Endothelial cell of umbilical vein (primary cell): Measurements from ENCODE around the gene DNAL1. TPM values are rescaled to one million over a fixed set of nuclear protein-coding genes. Genes with fewer than 3 reads are reported as not detected.

Experiments used
- BruUV-seq: library from RNA; stranded (reverse); fragments of 400-500 nt; replicated peaks from 2 replicates; lab custom pipeline; 2021; lab: Mats Ljungman, UMichigan
- CTCF ChIA-PET: fragments of 300-600, 350-600 bp; sonication (Branson Sonifier 250); formaldehyde crosslinking; loops from one replicate; lab custom pipeline; 2021; ENCODE audit warnings: antibody characterized with exemption, inconsistent platforms; lab: Charles Lee
- POLR2A ChIA-PET: fragments of 300-600, 350-600 bp; sonication (Branson Sonifier 250); formaldehyde crosslinking; loops from one replicate; lab custom pipeline; 2021; ENCODE audit warnings: antibody characterized with exemption, inconsistent platforms; lab: Charles Lee
- DNase-seq: peaks from one replicate; pipeline ENCODE4 v3.0.0-alpha.2; 2011; ENCODE audit warnings: low read depth, low spot score
- FAIRE-seq: peaks from 2 replicates; lab custom pipeline; 2011; peaks lifted over from hg19 to GRCh38; lab: Jason Lieb, UNC
- H2AFZ ChIP-seq: 2 replicates; pipeline ENCODE4 v1.6.0; 2012; ENCODE audit warnings: low read depth, low read length, control low read depth, inconsistent platforms
- H3K27ac ChIP-seq: 2 replicates; pipeline ENCODE4 v1.5.1; 2011; ENCODE audit warnings: low read depth, mild to moderate bottlenecking, control low read depth, low read length, moderate library complexity; ENCODE audit not compliant: insufficient read depth
- H3K27me3 ChIP-seq, 2 experiments: 2 replicates each; pipeline versions ENCODE4 v1.6.0 to v1.6.1; 2011; ENCODE audit warnings: low read length in 2 of 2, mixed read lengths in 1 of 2; ENCODE audit not compliant: control insufficient read depth in 2 of 2, insufficient read depth in 2 of 2
- H3K36me3 ChIP-seq, 2 experiments: 2 replicates in 1 of 2; 3 replicates in 1 of 2; pipeline ENCODE4 v1.5.1; 2011; ENCODE audit warnings: low read length in 2 of 2, mild to moderate bottlenecking in 1 of 2, moderate library complexity in 1 of 2; ENCODE audit not compliant: control insufficient read depth in 2 of 2, insufficient read depth in 2 of 2; ENCODE audit errors: extremely low read depth in 1 of 2
- H3K4me1 ChIP-seq: 3 replicates; pipeline ENCODE4 v1.5.1; 2011; ENCODE audit warnings: mild to moderate bottlenecking, low read length; ENCODE audit not compliant: control insufficient read depth, insufficient read depth; ENCODE audit errors: extremely low read depth
- H3K4me2 ChIP-seq: 2 replicates; pipeline ENCODE4 v1.6.1; 2011; ENCODE audit warnings: low read length, control low read depth, mixed read lengths; ENCODE audit not compliant: insufficient read depth
- H3K4me3 ChIP-seq, 3 experiments: fragments of 200-600 bp in 1 of 3; sonication (generic), shearing (Covaris generic) in 1 of 3; replicated peaks in 1 of 3; 2 replicates each; pipeline ENCODE4 v1.5.1; 2011 to 2016; ENCODE audit warnings: control low read depth in 3 of 3, low read length in 3 of 3, mild to moderate bottlenecking in 2 of 3, inconsistent platforms in 1 of 3, low read depth in 1 of 3, moderate library complexity in 1 of 3; ENCODE audit not compliant: insufficient read depth in 1 of 3
- H3K79me2 ChIP-seq: 2 replicates; pipeline ENCODE4 v1.6.0; 2012; ENCODE audit warnings: low read length, inconsistent platforms; ENCODE audit not compliant: control insufficient read depth, insufficient read depth
- H3K9ac ChIP-seq: replicated peaks from 2 replicates; pipeline ENCODE3; 2011; ENCODE audit warnings: low read length, control low read depth; ENCODE audit not compliant: insufficient read depth; ENCODE audit errors: extremely low read depth
- H3K9me1 ChIP-seq: replicated peaks from 3 replicates; pipeline ENCODE4 v1.6.0; 2011; ENCODE audit warnings: mild to moderate bottlenecking, low read length; ENCODE audit not compliant: control insufficient read depth, insufficient read depth; ENCODE audit errors: extremely low read depth
- H3K9me3 ChIP-seq: replicated peaks from 2 replicates; pipeline ENCODE4 v1.5.1; 2012; ENCODE audit warnings: low read length, inconsistent platforms; ENCODE audit not compliant: control insufficient read depth, insufficient read depth
- H4K20me1 ChIP-seq: replicated peaks from 2 replicates; pipeline ENCODE3; 2011; ENCODE audit warnings: mild to moderate bottlenecking, low read length; ENCODE audit not compliant: control insufficient read depth, insufficient read depth; ENCODE audit errors: extremely low read depth
- EZH2 ChIP-seq: IDR thresholded peaks from 2 replicates; pipeline ENCODE4 v1.6.1; 2012; ENCODE audit warnings: borderline replicate concordance, low read depth, mild to moderate bottlenecking, moderate library complexity, low read length, inconsistent platforms; ENCODE audit not compliant: severe bottlenecking
- FOS ChIP-seq: IDR thresholded peaks from 2 replicates; pipeline ENCODE4 v1.6.1; 2011; ENCODE audit warnings: mild to moderate bottlenecking, low read length, moderate library complexity, borderline replicate concordance; ENCODE audit not compliant: insufficient read depth
- GATA2 ChIP-seq: IDR thresholded peaks from 2 replicates; pipeline ENCODE4 v1.7.0; 2011; ENCODE audit warnings: low read depth, mild to moderate bottlenecking, moderate library complexity, mixed read lengths, low read length; ENCODE audit not compliant: insufficient read length, insufficient read depth
- JUN ChIP-seq: IDR thresholded peaks from 2 replicates; pipeline ENCODE4 v1.6.1; 2011; ENCODE audit warnings: borderline replicate concordance, low read depth; ENCODE audit not compliant: insufficient read length, insufficient read depth
- MYC ChIP-seq: IDR thresholded peaks from one replicate; pipeline ENCODE4 v1.6.1; 2011; ENCODE audit warnings: mild to moderate bottlenecking, low read depth, low read length
- POLR2A ChIP-seq: IDR thresholded peaks from 2 replicates; pipeline ENCODE4 v1.6.1; 2012; ENCODE audit warnings: low read depth, mild to moderate bottlenecking, control low read depth, low read length
- POLR2AphosphoS5 ChIP-seq: IDR thresholded peaks from 2 replicates; pipeline ENCODE4 v1.6.1; 2012; ENCODE audit warnings: low read depth, mild to moderate bottlenecking, control low read depth, low read length, moderate library complexity; ENCODE audit not compliant: insufficient read depth
- dilution Hi-C: fragments of 300-500 bp; cut with MboI; formaldehyde crosslinking; loops from one replicate; pipeline ENCODE4 v1.15.0; 2019; ENCODE audit warnings: low sequenced_read_pairs; ENCODE audit not compliant: extremely low pct_ligation_motif_present
- intact Hi-C: fragments of 100-400 bp; cut with micrococcal nuclease; formaldehyde crosslinking; loops from one replicate; pipeline ENCODE4 v1.10.0; 2022
- polyA plus RNA-seq, 4 experiments: library from polyadenylated mRNA; depleted of rRNA in 3 of 4; stranded (reverse) in 3 of 4; unstranded in 1 of 4; fragments of >200 nt; gene quantifications; 2 replicates each; pipeline versions ENCODE4 v1.2.1 to v1.2.3, GENCODE V29; 2011 to 2012; ENCODE audit warnings: missing spikeins in 1 of 4
- total RNA-seq: library from RNA; stranded (reverse); gene quantifications from 2 replicates; pipeline ENCODE4 v1.2.3, GENCODE V29; 2021
- TF ChIP-seq, protein P1 (sequence below): IDR thresholded peaks from 2 replicates; pipeline ENCODE4 v1.6.1; 2011; ENCODE audit not compliant: insufficient read depth, insufficient read length
- TF ChIP-seq, protein P2 (sequence below), 2 donors: IDR thresholded peaks; 1 replicate in 1 of 2; 2 replicates in 1 of 2; pipeline ENCODE4 v1.5.1; 2011; ENCODE audit warnings: low read length in 2 of 2, mild to moderate bottlenecking in 2 of 2, moderate library complexity in 2 of 2, control low read depth in 1 of 2, inconsistent platforms in 1 of 2, low read depth in 1 of 2; ENCODE audit not compliant: insufficient read depth in 1 of 2; ENCODE audit errors: extremely low read depth in 1 of 2

Gene DNAL1
- total and polyA plus RNA-seq, 2 donors (not counting 3 experiments of a cell fraction or from before 2014, with no cell fraction given): 2.4 to 15.3 TPM

DNA sequence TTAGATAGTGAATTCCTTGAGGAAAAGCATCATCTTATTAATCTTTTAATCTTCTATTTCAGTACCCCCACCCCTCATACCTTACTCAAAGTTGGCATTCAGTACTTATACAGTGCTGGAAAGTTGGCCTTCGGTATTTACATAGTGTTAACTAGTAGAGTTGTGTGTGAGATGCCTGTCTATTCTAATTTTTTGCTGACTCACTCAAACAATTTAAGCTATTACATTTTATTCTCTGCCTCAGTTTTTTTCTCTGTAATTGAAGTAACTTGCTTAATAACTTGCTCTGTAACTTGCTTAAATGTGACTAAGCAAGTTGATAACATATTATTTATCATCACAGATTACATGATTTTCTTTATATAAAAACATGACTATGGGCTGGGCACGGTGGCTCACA lies 20.3 kb downstream of the DNAL1 start:
- Histone ChIP-seq H3K36me3 (peaks cover 0 to 3% of the 10 kb centered on the region in 2 experiments), H3K4me3 (no peak overlapping the region), H2AFZ (no peak overlapping the region), H3K27me3 (no peaks in the 10 kb centered on the region), H3K9me3 (no peaks in the 10 kb centered on the region), H3K27ac (no peak overlapping the region), H4K20me1 (no peaks in the 10 kb centered on the region), H3K4me1 (peaks cover 6% of the 10 kb centered on the region), H3K79me2 (no peaks in the 10 kb centered on the region), H3K9me1 (no peaks in the 10 kb centered on the region), H3K4me2 (no peak overlapping the region), H3K9ac (no peak overlapping the region)
- ChIA-PET POLR2A (no interaction called here), CTCF (interaction anchor here (1.2 kb wide), 1 partner anchor 11 kb away, joined by 4 read pairs; no protein-coding TSS in a partner anchor)
- no peak for DNase-seq
- intact Hi-C loops: no loop called here
- dilution Hi-C loops: no loop called here
- no TSS peak for BruUV-seq
- TF ChIP-seq EZH2 (no peak), POLR2A (no peak), JUN (no peak), MYC (no peak), FOS (no peak), GATA2 (no peak), POLR2AphosphoS5 (no peak)
- TF ChIP-seq, protein P1, sequence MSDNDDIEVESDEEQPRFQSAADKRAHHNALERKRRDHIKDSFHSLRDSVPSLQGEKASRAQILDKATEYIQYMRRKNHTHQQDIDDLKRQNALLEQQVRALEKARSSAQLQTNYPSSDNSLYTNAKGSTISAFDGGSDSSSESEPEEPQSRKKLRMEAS: no peak
- TF ChIP-seq, protein P2, sequence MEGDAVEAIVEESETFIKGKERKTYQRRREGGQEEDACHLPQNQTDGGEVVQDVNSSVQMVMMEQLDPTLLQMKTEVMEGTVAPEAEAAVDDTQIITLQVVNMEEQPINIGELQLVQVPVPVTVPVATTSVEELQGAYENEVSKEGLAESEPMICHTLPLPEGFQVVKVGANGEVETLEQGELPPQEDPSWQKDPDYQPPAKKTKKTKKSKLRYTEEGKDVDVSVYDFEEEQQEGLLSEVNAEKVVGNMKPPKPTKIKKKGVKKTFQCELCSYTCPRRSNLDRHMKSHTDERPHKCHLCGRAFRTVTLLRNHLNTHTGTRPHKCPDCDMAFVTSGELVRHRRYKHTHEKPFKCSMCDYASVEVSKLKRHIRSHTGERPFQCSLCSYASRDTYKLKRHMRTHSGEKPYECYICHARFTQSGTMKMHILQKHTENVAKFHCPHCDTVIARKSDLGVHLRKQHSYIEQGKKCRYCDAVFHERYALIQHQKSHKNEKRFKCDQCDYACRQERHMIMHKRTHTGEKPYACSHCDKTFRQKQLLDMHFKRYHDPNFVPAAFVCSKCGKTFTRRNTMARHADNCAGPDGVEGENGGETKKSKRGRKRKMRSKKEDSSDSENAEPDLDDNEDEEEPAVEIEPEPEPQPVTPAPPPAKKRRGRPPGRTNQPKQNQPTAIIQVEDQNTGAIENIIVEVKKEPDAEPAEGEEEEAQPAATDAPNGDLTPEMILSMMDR (IDR thresholded peaks at IDR 0.05; ENCODE audit: extremely low read depth in 1 of 2, insufficient read depth in 1 of 2, low read depth in 1 of 2, low read length in 2 of 2): no peak
- no peak for FAIRE-seq
